Glomerular visceral epithelial cell (primary cell): ENCODE results near the gene USP31.
A peak's percentile ranks its signal among the peaks of the same experiment; 100 is the strongest.

ENCODE experiments used
- DNase-seq: peaks from one replicate; pipeline ENCODE4 v3.0.0-alpha.2; 2016; ENCODE audit errors: extremely low spot score

USP31 gene, protein sequence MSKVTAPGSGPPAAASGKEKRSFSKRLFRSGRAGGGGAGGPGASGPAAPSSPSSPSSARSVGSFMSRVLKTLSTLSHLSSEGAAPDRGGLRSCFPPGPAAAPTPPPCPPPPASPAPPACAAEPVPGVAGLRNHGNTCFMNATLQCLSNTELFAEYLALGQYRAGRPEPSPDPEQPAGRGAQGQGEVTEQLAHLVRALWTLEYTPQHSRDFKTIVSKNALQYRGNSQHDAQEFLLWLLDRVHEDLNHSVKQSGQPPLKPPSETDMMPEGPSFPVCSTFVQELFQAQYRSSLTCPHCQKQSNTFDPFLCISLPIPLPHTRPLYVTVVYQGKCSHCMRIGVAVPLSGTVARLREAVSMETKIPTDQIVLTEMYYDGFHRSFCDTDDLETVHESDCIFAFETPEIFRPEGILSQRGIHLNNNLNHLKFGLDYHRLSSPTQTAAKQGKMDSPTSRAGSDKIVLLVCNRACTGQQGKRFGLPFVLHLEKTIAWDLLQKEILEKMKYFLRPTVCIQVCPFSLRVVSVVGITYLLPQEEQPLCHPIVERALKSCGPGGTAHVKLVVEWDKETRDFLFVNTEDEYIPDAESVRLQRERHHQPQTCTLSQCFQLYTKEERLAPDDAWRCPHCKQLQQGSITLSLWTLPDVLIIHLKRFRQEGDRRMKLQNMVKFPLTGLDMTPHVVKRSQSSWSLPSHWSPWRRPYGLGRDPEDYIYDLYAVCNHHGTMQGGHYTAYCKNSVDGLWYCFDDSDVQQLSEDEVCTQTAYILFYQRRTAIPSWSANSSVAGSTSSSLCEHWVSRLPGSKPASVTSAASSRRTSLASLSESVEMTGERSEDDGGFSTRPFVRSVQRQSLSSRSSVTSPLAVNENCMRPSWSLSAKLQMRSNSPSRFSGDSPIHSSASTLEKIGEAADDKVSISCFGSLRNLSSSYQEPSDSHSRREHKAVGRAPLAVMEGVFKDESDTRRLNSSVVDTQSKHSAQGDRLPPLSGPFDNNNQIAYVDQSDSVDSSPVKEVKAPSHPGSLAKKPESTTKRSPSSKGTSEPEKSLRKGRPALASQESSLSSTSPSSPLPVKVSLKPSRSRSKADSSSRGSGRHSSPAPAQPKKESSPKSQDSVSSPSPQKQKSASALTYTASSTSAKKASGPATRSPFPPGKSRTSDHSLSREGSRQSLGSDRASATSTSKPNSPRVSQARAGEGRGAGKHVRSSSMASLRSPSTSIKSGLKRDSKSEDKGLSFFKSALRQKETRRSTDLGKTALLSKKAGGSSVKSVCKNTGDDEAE (N-terminal part only)

DNA sequence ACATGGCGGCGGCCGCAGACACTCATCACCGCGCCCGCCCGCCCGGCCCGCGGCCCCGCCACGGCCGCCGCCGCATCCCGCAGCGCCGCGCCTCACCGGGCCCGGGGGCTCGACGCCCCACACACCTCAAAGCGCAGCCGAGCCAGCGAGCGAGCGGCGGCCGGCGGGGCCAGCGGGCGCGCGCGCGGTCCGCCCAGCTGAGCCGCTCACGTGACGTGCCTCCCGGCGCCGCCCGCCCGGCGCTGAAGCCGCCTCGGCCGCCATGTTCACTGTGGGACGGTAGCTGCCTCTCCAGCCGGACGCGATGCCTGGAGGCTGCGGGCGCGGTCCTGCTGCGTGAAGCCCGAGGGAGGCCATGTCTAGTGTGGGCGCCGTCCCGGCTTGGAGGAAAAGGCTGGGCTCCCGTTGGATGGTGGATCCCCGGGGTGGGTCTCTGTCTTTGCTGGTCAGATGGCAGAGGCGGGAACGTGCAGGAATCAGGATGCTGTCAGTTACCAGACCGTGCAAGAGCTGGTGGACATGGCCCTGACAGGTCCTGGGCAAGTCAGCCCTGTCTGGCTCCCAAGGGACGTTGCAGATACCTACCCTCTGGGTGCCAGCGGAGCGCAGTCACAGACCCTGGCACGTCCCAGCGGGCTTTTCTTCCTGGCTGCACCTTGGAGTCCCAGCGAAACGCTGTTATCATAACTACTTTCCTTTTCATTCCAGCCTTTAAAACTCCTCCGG, at the start of gene USP31:
Gene USP31 (minus strand): TSS at position 186 of the 726 bp plus-strand sequence. CDS start 182 bp downstream, at position 4.
- peak; percentile 94 for DNase-seq

DNA sequence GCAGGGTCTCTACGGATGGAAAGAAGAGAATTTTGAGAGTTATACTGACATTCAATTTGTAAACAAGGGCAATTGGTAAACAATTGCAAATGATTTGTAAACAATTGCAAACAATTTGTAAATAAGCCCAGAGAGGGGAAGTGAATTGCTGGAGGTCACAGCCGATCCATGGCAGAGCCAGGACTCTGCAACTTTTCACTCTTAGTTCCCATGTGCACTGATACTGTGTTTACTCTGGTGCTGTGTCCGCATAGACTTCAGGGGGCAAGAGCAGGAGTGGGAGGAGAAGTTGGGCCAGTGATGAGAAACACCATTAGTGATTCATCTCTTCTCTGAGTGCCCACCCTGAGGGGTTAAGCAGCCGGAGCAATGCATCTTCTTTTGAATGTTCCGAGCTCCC, 47.3 kb upstream of the USP31 start:
- DNase-seq = no peak

DNA sequence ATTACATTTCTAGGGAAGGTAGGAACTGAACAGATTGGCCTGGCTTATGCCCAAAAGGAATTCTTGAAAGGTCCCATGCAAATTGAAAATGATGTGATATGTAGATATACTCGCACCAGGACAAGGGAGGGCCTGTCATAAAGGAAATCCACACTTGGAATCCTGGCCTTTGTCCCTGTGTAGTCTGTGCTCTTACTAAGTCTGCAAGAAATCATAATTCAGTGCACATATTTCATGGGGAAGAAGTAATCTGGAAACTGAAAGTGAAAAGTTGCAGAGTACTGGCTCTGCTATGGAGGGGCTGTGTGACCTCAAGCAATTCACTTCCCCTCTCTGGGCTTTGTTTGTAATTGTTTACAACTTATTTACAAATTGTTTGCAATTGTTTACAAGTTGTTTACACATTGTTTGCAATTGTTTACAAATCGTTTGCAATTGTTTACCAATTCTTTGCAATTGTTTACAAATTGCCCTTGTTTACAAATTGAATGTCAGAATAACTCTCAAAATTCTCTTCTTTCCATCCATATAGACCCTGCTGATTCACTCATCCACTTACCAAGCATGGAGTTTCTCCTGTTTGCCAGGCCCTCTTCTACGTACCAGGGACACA, 46.2 kb upstream of the USP31 start:
- no peak for DNase-seq

DNA sequence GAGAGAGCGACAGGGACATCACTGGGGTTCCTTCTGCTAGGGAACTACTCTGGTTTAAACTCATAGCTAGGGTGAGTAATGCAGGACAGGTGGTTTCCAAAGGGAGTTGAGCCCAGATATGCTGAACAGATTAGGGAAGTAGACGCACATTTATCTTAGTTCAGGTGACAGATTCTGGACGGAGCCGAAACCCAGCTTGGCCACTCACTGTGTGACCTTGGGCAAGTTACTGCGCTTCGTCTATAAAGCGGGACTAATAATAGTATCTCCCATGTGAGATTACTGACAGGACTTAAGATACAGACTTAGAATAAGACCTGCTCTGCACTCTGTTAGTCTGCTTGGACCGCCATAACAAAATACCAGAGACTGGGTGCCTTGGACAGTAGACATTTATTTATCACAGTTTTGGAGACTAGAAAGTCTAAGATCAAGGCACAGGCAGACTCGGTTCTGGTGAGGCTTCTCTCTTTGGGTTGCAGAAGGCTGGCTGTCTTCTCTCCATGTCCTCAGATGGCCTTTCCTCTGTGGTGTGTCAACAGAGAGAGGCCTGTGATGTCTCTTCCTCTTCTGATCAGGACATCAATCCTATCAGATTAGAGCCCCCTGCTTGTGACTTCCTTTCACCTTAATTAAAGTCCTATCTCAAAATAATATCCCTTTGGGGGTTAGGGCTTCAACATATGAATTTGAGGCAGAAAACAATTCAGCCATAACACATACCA, 45.4 kb upstream of the USP31 start:
- no peak for DNase-seq

DNA sequence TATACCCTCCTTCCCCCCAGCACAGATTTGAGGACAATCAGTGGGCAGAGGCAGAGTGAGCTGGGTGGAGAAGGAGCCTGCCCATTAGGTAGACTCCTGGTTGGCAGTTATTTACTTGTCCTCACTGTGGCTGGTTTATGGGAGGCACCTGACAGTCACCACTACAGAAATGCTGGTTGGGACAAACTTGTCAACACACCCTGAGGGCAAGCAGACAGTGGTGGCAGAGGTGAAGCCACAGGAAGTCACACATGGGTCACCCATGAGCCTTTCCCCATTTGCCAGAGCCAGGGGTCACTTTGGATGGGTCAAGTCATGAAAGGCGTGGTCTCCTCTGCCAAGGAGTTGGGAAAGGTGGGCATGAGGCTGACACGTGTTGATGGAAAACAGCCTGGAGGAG, 39.7 kb upstream of the USP31 start:
- no peak for DNase-seq

DNA sequence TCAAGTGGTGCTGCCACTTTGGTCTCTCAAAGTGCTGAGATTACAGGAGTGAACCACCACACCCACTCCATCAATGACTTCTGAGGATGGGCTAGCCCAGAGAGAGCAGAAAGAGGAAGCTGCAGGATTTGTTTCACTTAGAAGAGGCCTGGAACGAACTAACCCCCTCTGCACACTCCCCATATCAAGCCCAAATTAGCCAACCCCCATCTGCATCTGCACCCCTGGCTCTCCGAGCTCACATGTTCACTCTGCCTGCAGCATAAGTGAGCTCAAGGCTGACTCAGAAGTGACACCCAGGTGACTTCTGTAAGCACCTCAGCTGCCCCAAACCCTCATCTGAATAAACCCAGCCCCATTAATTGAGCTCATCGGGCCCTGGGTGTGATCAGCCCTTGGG, 38.1 kb upstream of the USP31 start:
- no peak for DNase-seq

DNA sequence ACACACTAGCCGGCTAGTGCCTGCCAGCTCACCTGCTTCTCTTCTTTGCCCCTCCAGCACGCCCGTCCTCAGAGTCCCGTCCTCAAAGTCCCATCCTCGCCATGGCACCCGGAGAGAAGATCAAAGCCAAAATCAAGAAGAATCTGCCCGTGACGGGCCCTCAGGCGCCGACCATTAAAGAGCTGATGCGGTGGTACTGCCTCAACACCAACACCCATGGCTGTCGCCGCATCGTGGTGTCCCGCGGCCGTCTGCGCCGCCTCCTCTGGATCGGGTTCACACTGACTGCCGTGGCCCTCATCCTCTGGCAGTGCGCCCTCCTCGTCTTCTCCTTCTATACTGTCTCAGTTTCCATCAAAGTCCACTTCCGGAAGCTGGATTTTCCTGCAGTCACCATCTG, 36.9 kb upstream of the USP31 start:
- DNase-seq = no peak

DNA sequence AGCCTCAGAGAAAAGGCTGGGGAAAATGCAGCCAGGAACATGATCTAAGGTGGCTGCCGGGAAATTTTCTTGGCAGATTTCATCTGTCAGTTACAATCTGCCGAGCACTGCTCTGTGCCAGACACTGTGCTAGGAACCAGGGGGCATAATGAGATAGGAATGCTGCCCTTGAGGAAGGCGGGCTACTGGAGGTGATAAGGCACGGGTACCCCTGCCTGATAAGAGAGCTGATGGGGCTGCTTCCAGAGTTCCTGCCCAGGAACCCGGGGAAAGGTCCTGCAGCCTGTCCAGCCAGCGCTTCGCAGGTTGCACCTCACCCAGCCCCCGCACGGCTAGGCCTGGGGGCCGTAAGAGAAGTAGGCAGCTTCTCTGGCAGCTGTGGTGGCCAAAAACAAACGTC, 36.4 kb upstream of the USP31 start:
- DNase-seq = no peak

DNA sequence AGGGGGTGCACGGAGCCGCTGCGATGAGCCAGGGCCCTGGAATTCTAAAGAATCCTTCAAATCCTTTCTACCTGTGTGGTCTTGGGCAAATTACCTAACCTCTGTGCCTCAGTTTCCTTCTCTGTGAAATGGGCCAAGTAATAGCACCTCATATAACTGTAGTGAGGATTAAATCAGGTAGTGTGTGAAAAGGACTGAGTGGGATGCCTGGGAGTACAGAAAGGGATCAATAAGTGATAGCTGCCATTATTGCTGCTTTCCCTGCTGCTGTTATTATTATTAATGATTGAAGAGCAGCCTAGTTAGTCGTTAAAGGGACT, 34.3 kb upstream of the USP31 start:
- DNase-seq = no peak

DNA sequence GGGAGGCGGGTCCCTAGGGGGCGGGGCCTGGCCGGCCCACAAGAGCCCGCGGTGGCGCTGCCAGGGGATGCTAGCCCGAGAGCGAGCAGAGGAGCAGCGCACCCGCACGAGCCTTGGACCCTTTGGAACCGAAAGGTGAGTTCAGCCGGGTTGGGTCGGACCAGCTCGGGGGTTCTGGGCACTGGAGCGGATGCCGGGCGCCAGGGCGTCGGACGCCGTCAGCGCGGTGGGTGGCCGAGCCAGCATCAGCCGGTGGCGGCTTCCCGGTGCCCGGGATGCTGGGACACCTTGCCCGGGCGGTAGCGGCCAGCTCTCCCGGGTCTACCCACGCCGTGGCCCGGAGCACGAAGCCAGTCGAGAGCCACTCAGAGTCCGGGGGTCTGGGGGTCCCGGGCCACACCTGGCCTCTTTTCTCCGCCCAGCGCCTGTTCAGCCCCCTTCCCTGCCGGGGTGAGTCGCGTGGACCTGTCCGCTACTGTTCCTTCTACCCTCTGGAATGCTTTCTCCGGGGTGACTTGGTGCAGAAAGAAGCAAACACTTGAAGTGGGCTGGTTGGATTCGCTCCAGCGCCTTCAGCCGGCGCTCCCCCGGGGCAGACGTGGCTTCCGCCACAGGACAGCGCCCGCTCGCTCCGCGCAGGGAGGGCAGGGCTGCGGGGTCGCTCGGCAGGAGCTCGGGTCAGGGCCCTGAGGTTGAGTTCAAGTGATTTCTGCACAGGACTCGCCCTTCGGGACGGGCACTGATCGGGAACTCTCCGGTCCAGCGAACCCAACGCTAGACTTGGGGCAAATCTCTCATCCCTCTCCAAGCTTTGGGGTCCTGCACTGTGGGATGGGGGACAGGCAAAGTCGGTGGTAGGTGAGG, 33.7 kb upstream of the USP31 start, which contains the start of gene SCNN1G:
Gene SCNN1G (plus strand): TSS at position 67 of the 864 bp plus-strand sequence. CDS start 3,527 bp downstream, outside the sequence.
- peak; percentile 18 for DNase-seq

DNA sequence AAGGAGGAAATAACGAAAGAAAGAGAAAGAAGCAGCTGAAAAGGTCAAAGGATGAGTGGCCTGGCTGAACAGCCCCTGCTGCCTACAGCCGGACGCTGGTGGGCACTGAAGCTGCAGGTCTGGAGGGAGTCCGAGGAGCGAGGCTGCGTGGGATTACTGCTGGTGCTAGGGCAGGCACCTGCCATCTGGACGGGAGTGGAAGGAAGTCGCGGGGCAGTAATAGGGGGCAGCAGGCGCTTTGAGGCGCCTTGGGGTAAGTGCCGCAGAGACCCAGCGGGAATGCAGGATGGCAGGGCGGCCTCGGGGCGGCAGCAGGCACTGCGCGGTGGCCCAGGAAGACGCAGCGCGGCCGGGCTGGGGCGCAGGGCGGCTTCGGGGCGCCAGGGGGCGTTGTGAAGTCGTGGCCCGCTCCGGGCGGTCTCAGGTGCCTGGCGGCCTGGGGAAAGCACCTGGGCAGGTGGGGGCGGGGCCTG, 33.0 kb upstream of the USP31 start:
- peak; percentile 64 for DNase-seq

DNA sequence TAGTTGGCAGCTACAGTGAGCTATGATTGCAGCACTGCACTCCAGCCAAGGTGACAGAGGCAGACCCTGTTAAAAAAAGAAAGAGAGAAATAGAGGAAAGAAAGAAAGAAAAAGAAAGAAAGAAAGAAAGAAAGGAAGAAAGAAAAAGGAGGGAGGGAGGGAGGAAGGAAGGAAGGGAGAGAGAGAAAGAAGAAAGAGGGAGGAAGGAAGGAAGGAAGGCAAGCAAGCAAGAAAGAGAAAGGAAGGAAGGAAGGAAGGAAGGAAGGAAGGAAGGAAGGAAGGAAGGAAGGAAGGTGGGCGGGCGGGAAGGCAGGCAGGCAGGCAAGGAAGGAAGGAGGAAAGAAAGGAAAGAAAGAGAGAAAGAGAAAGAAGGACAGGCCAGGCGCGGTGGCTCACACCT, 32.3 kb upstream of the USP31 start:
- DNase-seq = no peak

DNA sequence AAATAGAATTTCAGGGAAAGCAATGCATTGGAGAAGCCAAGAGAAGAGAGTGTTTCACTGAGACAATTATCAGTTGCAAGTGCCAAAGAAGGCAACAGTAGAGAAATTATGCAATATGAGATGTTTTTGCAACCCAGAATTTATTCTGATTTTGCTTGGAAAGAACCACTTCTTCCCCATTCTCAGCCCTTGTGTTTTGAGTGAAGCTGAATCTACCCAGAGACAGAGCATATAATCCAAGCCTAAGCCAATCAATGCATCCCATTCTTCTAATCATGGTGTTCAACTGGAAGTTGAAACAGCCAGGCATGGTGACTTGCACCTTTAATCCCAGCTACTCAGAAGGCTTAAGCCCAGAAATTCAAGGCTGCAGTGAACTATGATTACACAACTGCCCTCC, 26.4 kb upstream of the USP31 start:
- DNase-seq = no peak

DNA sequence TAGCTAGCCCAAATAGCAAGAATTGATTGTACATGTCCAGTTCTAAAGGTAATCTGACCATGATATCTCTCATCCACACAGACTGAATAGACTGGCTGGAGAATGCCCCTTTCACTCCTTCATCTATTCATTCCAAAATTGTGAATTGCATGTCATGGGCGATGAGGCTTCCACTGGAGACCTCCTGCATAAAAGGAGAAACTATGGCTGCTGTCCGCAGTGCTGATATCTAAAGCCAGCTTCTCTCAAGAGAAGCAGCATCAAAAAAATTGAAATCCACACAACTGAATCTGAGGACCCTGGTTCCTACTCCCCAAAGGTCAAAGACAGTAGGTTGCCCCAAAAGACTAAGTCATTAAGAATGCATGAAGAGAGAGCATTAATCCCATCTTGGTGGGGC, 25.4 kb upstream of the USP31 start:
- no peak for DNase-seq

DNA sequence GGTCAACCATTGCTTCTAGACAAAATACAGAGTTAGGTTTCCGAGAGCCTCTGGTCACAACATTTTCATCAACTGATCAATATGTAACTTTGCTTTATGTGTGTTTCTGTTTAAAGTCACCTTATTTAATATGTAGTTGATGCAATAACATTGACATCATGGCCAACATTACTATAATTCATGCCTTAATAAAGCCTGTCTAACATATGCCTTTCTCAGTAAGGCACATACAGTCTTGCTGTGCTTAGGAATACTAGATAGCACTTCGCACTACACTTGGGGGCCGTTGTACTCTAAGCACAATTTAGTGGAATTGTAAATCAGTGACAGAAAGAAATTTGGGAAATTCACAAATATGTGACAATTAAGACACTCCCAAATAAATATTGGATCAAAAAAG, 23.7 kb upstream of the USP31 start:
- DNase-seq = no peak

DNA sequence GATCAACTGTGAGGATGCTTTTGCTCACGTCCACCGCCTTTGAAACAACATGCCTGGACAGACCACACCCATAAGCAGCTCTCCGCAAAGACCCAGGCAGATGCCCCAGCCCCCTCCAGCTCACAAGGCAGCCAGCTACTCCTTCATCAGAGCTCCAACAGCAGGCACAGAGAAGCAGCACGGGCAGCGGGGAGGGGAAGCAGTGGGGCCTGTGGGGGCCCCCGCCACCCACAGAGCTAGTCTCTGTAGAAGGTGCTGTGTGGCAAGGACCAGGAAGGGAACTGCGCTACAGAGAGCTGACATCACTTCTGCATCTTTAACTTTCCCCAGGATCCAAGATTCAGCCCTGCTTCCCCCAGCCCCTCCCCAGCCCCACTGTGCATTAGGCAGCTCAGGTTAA, 23.3 kb upstream of the USP31 start:
- no peak for DNase-seq

DNA sequence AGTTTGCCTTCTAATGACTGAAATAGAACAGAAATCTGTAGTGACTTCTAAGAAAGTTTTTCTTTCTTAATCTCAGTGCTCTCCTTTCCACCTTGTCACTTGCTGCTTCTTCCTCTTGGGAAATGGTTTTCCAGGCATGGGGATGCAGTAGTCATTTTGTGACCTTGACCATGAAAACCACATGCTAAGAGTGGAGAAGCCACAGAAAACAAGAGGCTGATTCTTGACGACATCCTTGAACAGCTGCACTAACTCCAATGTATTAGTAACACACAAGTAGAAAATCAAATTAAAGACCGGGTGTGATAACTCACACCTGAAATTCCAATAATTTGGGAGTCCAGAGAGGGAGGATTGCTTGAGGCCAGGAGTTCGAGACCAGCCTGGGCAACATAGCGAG, 15.5 kb upstream of the USP31 start:
- DNase-seq = no peak

DNA sequence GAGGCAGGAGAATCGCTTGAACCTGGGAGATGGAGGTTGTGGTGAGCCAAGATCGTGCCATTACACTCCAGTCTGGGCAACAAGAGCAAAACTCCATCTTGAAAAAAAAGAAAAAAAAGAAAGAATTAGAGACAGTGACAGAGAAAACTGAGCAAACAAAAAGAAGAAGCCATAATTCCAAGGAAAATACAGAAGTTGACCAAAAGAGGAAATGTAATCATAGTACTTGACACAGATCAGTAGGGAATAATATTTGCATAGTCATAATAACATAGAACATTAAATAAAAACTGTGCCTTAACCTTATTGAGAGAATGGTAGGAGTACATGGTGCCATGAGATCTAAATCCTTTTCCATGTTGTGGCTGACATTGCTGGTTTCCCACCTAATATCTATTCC, 14.7 kb upstream of the USP31 start:
- DNase-seq = no peak

DNA sequence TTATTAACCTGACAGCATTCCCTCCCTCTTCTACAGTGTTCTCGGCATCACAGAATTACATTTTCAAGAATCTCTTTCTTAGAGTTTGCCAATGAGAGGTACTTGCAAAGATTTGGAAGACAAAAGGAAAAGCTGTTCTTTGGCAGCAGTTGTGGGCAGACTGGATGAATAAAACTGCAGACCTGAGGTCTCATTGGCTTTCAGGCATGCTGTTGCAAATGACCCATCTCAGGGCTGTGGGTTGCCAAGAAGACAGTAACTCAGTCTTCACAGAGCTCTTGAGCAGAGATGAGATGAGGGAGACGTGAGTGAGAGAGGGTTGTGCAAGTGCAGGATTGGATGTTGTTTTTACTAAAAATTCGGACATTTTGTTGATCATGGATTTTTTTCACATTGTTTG, 11.3 kb upstream of the USP31 start:
- DNase-seq = no peak
